Effector memory CD8-positive, alpha-beta T cell (primary cell): Measurements from ENCODE around the gene TUT4.

ENCODE experiments used
- ATAC-seq: fragments of 150-1000 bp; cut with Tn5 transposase; replicated peaks from 2 replicates; pipeline ENCODE4 v1.10.0; 2021; ENCODE audit warnings: mild to moderate bottlenecking, moderate library complexity
- DNase-seq, 3 experiments: peaks; one replicate each; pipeline ENCODE4 v3.0.0; 2021
- H3K27ac Mint-ChIP-seq, 2 donors: one replicate each; pipeline ENCODE4 v1.8.0; 2022; ENCODE audit warnings: mild to moderate bottlenecking in 2 of 2, mixed read lengths in 2 of 2, moderate library complexity in 2 of 2
- H3K27me3 Mint-ChIP-seq, 2 donors: one replicate each; pipeline ENCODE4 v1.8.0; 2022; ENCODE audit warnings: mixed read lengths in 2 of 2
- H3K36me3 Mint-ChIP-seq: one replicate; pipeline ENCODE4 v1.8.0; 2022; ENCODE audit warnings: mild to moderate bottlenecking, moderate library complexity, mixed read lengths; ENCODE audit not compliant: insufficient read depth
- H3K4me1 Mint-ChIP-seq, 2 donors: one replicate each; pipeline ENCODE4 v1.8.0; 2022; ENCODE audit warnings: low read depth in 2 of 2, mixed read lengths in 2 of 2
- H3K4me3 Mint-ChIP-seq, 2 donors: one replicate each; pipeline ENCODE4 v1.8.0; 2022; ENCODE audit warnings: mild to moderate bottlenecking in 2 of 2, mixed read lengths in 2 of 2, moderate library complexity in 2 of 2
- H3K9me3 Mint-ChIP-seq, 2 donors: one replicate each; pipeline ENCODE4 v1.8.0; 2022; ENCODE audit warnings: mixed read lengths in 2 of 2
- total RNA-seq, 9 experiments: gene quantifications; one replicate each; lab custom pipeline; 2026; lab: John Stamatoyannopoulos, UW

TUT4 gene, protein sequence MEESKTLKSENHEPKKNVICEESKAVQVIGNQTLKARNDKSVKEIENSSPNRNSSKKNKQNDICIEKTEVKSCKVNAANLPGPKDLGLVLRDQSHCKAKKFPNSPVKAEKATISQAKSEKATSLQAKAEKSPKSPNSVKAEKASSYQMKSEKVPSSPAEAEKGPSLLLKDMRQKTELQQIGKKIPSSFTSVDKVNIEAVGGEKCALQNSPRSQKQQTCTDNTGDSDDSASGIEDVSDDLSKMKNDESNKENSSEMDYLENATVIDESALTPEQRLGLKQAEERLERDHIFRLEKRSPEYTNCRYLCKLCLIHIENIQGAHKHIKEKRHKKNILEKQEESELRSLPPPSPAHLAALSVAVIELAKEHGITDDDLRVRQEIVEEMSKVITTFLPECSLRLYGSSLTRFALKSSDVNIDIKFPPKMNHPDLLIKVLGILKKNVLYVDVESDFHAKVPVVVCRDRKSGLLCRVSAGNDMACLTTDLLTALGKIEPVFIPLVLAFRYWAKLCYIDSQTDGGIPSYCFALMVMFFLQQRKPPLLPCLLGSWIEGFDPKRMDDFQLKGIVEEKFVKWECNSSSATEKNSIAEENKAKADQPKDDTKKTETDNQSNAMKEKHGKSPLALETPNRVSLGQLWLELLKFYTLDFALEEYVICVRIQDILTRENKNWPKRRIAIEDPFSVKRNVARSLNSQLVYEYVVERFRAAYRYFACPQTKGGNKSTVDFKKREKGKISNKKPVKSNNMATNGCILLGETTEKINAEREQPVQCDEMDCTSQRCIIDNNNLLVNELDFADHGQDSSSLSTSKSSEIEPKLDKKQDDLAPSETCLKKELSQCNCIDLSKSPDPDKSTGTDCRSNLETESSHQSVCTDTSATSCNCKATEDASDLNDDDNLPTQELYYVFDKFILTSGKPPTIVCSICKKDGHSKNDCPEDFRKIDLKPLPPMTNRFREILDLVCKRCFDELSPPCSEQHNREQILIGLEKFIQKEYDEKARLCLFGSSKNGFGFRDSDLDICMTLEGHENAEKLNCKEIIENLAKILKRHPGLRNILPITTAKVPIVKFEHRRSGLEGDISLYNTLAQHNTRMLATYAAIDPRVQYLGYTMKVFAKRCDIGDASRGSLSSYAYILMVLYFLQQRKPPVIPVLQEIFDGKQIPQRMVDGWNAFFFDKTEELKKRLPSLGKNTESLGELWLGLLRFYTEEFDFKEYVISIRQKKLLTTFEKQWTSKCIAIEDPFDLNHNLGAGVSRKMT (N-terminal part only)
- 55.2 to 264 (median 163) reads per million in 9 experiments for total RNA-seq

DNA sequence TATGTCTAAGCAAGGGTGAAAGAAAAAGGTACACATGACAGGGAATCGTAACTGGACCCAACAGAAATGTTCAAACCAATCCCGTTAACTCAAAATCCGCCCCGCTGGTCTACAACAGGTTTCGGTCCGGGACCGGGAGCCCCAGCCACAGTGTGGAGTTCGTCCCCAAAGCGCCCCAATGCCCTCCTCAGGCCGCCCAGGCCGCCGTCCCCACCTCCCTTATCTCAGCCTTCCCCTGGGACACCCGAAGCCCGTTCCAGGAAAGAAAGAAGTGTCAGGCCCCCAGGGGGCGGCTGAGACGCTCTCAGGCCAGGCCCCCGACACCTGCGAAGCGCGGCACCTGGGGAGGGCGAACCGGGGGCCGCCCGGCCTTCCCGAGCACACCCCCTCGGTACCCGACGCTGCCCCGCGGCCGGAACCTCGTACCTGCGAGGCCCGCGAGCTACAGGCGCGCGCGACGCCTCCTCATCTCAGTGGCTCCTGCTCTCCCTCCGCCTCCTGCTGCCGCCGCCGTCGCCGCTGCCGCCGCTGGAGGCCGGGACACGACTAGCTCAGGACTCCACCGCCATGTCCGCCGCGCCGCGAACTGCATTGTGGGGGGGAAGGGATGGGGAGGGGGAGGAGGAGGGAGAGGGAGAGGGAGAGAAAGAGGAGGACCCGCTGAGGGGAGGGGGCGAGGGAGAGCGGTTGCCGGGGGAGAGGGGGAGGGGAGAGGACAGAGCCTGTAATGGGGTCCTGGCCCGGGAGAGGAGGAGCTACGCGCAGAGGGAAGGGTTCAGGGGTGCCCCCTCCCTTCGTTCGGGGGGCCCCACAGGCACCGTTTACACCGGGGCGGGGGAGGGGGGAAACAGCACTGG lies at the start of gene TUT4:
Gene TUT4 (minus strand): TSS at position 588 of the 857 bp plus-strand sequence. CDS start 26,812 bp downstream, outside the sequence.
- DNase-seq (peak; percentile 56 to 59 (median 57)), ATAC-seq (peak; percentile 43)
- Mint-ChIP-seq H3K4me3 (no peak within 1 kb of the TSS), H3K27ac (no peak within 1 kb of the TSS), H3K9me3 (no peaks in the 10 kb centered on the region), H3K36me3 (no peaks in the 10 kb centered on the region), H3K4me1 (peaks cover 10 to 15% of the 10 kb centered on the region in 2 donors), H3K27me3 (no peaks in the 10 kb centered on the region)

GRCh38 chr1:52601991-52602855 lies 49.3 kb upstream of the TUT4 start, which contains the start of gene GPX7:
TSS of gene GPX7 (plus strand) at chr1:52602371. CDS start at chr1:52602410, 39 bp downstream.
- H3K27ac Mint-ChIP-seq = peak within 1 kb of the TSS; percentile 93 to 98
- DNase-seq (peak; percentile 56 to 59 (median 56)), ATAC-seq (peak; percentile 86)
- peaks cover 10% of the 10 kb centered on the region for H3K36me3 Mint-ChIP-seq
- H3K4me3 Mint-ChIP-seq = peak within 1 kb of the TSS; percentile 84 to 86
- H3K9me3 Mint-ChIP-seq = no peaks in the 10 kb centered on the region
- H3K27me3 Mint-ChIP-seq = no peaks in the 10 kb centered on the region
- H3K4me1 Mint-ChIP-seq = peaks cover 39 to 45% of the 10 kb centered on the region in 2 donors

GRCh38 chr1:52601519-52601918 lies 48.6 kb upstream of the TUT4 start:
- Mint-ChIP-seq H3K27ac (peak overlapping the region; percentile 93 to 98), H3K27me3 (no peaks in the 10 kb centered on the region), H3K36me3 (peaks cover 10% of the 10 kb centered on the region), H3K9me3 (no peaks in the 10 kb centered on the region), H3K4me3 (peak overlapping the region; percentile 79 to 80), H3K4me1 (peaks cover 34 to 41% of the 10 kb centered on the region in 2 donors)
- DNase-seq = no peak
- ATAC-seq = no peak

DNA sequence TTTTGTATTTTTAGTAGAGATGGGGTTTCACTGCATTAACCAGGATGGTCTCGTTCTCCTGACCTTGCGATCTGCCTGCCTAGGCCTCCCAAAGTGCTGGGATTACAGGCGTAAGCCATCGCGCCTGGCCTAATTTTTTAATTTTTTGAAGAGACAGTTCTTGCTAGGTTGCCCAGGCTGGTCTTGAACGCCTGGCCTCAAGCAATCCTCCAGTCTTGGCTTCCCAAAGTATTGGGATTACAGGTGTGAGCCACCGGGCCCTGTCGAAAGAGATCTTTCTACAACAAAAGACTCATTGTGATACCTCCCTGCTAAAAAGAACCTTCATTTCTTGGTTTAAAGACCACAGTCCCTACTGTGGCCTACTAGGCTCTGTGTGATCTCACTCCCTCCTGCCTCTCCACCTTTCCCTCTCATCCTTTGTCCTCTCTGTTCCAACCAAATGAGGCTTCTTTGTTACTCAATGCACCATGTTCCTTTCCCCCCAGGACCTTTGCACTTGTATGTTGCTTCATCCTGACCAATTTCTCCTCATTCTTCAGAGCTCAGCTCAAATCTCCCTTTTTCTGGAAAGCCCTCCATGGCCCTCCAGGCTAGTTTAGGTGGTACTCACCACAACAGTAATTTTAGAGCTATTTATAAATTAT lies 47.8 kb upstream of the TUT4 start:
- ATAC-seq (no peak), DNase-seq (no peak)
- no peaks in the 10 kb centered on the region for H3K27me3 Mint-ChIP-seq
- peaks cover 32 to 34% of the 10 kb centered on the region in 2 donors for H3K4me1 Mint-ChIP-seq
- H3K27ac Mint-ChIP-seq = peak overlapping the region; percentile 72 to 93
- H3K9me3 Mint-ChIP-seq = no peaks in the 10 kb centered on the region
- H3K4me3 Mint-ChIP-seq = peak overlapping the region in 1 of 2 donors; percentile 54
- H3K36me3 Mint-ChIP-seq = peaks cover 11% of the 10 kb centered on the region

DNA sequence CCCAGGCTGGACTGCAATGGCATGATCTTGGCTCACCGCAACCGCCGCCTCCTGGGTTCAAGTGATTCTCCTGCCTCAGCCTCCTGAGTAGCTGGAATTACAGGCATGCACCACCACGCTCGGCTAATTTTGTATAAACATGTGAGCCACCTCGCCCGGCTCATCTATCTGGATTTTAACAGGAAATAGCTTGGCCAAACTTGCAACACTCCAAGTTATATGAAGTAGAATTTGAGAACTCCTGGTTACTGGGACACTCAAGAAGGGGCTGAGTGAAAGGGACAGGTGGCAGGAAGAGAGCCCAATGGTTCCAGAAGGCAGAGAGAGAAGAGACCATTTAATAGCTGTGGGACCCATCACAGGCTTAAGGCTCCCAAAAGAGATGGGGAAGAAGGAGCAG lies 46.3 kb upstream of the TUT4 start:
- Mint-ChIP-seq H3K27me3 (no peaks in the 10 kb centered on the region), H3K9me3 (no peaks in the 10 kb centered on the region), H3K36me3 (peaks cover 15% of the 10 kb centered on the region), H3K4me1 (peaks cover 25% of the 10 kb centered on the region in 2 donors), H3K27ac (no peak overlapping the region), H3K4me3 (no peak overlapping the region)
- ATAC-seq (no peak), DNase-seq (no peak)

DNA sequence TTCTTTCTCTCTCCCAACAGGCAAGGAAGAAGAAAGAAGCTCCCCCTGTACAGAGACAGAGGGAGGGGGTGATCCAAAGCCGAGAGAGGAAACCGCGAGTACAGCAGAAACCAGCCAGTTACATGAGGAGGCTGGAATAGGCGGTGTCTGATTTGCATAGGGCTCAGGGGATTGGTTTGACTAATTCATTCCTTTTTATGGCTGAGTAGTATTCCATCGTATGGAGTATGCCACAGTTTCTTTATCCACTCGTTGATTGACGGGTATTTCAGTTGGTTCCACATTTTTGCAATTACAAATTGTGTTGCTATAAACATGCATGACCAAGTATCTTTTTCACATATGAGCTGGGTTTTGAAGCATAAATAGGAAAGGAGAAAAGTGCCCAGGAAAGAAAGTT lies 45.8 kb upstream of the TUT4 start:
- H3K36me3 Mint-ChIP-seq = peaks cover 15% of the 10 kb centered on the region
- ATAC-seq (no peak), DNase-seq (no peak)
- H3K27me3 Mint-ChIP-seq = no peaks in the 10 kb centered on the region
- H3K9me3 Mint-ChIP-seq = no peaks in the 10 kb centered on the region
- H3K27ac Mint-ChIP-seq = no peak overlapping the region
- H3K4me3 Mint-ChIP-seq = no peak overlapping the region
- H3K4me1 Mint-ChIP-seq = peaks cover 20% of the 10 kb centered on the region in 2 donors

- no peaks in the 10 kb centered on the region for H3K27me3 Mint-ChIP-seq
- no peaks in the 10 kb centered on the region for H3K9me3 Mint-ChIP-seq
- no peak overlapping the region for H3K4me3 Mint-ChIP-seq
- no peak for DNase-seq
- peaks cover 15% of the 10 kb centered on the region for H3K36me3 Mint-ChIP-seq
- peaks cover 12% of the 10 kb centered on the region in 2 donors for H3K4me1 Mint-ChIP-seq
- H3K27ac Mint-ChIP-seq = no peak overlapping the region
- ATAC-seq = no peak
Observed at GRCh38 chr1:52597912-52598311, 45.0 kb upstream of the TUT4 start.

DNA sequence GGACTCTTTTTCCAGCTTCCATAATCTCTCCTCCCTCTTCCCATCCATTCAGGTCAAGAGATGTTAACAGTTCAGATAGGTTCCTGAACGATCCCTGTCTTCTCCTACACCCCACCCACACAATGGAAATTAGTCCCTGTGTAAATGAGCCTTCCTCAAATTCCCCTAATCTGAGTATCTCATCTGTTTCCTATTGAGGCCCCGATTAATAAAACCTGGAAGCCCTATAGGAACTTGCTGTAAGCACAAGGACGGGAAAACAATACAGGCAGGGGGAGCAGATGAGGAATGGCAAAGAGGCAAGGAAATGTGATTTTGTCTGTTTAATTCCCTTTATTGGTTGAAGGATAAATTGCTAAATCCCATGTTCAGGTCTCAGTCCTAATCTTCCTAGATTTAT lies 42.2 kb upstream of the TUT4 start:
- no peak overlapping the region for H3K27ac Mint-ChIP-seq
- H3K4me1 Mint-ChIP-seq = peaks cover 0 to 4% of the 10 kb centered on the region in 2 donors
- H3K36me3 Mint-ChIP-seq = peaks cover 10% of the 10 kb centered on the region

GRCh38 chr1:52593495-52593894 lies 40.6 kb upstream of the TUT4 start:
- Mint-ChIP-seq H3K27me3 (no peaks in the 10 kb centered on the region), H3K36me3 (peaks cover 6% of the 10 kb centered on the region), H3K4me3 (no peak overlapping the region), H3K9me3 (no peaks in the 10 kb centered on the region), H3K27ac (no peak overlapping the region), H3K4me1 (peaks cover 0 to 4% of the 10 kb centered on the region in 2 donors)
- DNase-seq (no peak), ATAC-seq (no peak)

More for the DNA sequence above, 42.2 kb upstream of the TUT4 start:
- Mint-ChIP-seq H3K4me3 (no peak overlapping the region), H3K27me3 (no peaks in the 10 kb centered on the region), H3K9me3 (no peaks in the 10 kb centered on the region)
- no peak for ATAC-seq
- no peak for DNase-seq

DNA sequence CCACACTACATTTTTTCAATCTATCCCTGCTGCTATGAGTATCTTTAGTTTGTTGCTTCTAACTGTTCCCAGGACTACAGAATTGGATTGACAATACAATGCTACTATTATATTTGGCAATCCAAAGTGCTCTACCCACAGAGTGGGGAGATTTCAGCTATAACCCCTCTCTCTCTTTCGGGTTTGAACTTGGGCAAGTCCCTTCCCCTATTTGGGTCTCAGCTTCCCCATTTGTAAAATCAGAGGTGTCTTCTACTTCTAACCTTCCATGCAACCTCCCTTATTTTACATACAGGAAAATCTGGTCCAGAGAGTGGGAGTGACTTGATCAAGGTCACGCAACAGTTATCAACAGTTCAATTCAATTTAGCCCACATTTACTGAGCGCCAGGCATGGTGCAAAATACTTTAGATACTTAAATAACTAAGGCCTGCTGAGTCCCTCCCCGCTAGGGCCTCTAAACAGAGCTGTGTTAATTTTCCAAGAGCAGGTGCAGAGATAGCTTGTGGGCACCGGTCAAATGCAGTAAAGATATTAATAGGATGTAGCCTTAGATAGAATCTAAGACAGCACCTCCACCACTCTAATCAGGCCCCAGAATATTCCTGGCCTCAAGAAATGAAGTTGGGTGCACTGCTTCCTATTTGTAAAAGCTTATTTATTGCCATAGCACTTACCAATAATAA lies 39.9 kb upstream of the TUT4 start:
- Mint-ChIP-seq H3K27me3 (no peaks in the 10 kb centered on the region), H3K9me3 (no peaks in the 10 kb centered on the region), H3K4me3 (no peak overlapping the region), H3K27ac (peak overlapping the region in 1 of 2 donors; percentile 44), H3K4me1 (peaks cover 0 to under 1% of the 10 kb centered on the region in 2 donors), H3K36me3 (peaks cover 6% of the 10 kb centered on the region)
- DNase-seq (no peak), ATAC-seq (no peak)

GRCh38 chr1:52590266-52590665 lies 37.4 kb upstream of the TUT4 start:
- Mint-ChIP-seq H3K9me3 (no peaks in the 10 kb centered on the region), H3K36me3 (peaks cover 2% of the 10 kb centered on the region), H3K4me3 (no peak overlapping the region), H3K27ac (no peak overlapping the region), H3K4me1 (no peaks in the 10 kb centered on the region), H3K27me3 (no peaks in the 10 kb centered on the region)
- DNase-seq = no peak
- ATAC-seq = no peak
